SK-N-SH (cell line): Measurements from ENCODE around the gene CBX8. TPM values are rescaled to one million over a fixed set of nuclear protein-coding genes. Genes with fewer than 3 reads are reported as not detected.

Source experiments
- CTCF ChIA-PET: fragments of 300-600, 350-600 bp; formaldehyde crosslinking; extraction: SDS; loops from one replicate; lab custom pipeline; 2021; lab: Yijun Ruan, JAX
- POLR2A ChIA-PET: fragments of 350-600 bp; sonication (Branson Sonifier 250); formaldehyde crosslinking; extraction: SDS; loops from one replicate; lab custom pipeline; 2020; ENCODE audit warnings: antibody characterized with exemption, inconsistent platforms; lab: Yijun Ruan, JAX
- DNase-seq: peaks from one replicate; pipeline ENCODE4 v3.0.0; 2012
- H2AFZ ChIP-seq: fragments of 200-600 bp; sonication (generic); 2 replicates; pipeline ENCODE4 v1.8.1; 2016; ENCODE audit warnings: antibody characterized with exemption, mild to moderate bottlenecking, low read depth
- H3F3A ChIP-seq: fragments of 200-600 bp; sonication (generic); replicated peaks from 2 replicates; pipeline ENCODE3; 2016; ENCODE audit warnings: antibody characterized with exemption, mild to moderate bottlenecking; ENCODE audit not compliant: insufficient read depth
- H3K27ac ChIP-seq, 2 experiments: fragments of 200-500 bp in 1 of 2; fragments of 200-600 bp in 1 of 2; sonication (Bioruptor generic) in 1 of 2; sonication (generic), shearing (Covaris generic) in 1 of 2; 2 replicates each; pipeline versions ENCODE4 v1.5.1 to v1.6.1; 2014 to 2016; ENCODE audit warnings: low read depth in 2 of 2, inconsistent platforms in 1 of 2, low read length in 1 of 2, mild to moderate bottlenecking in 1 of 2, mixed read lengths in 1 of 2
- H3K27me3 ChIP-seq: fragments of 200-600 bp; sonication (generic), shearing (Covaris generic); 2 replicates; pipeline ENCODE4 v1.6.1; 2016; ENCODE audit warnings: mixed run types; ENCODE audit not compliant: insufficient read depth
- H3K36me3 ChIP-seq, 2 experiments: fragments of 200-500 bp in 1 of 2; fragments of 200-600 bp in 1 of 2; sonication (Bioruptor generic) in 1 of 2; sonication (generic) in 1 of 2; replicated peaks in 1 of 2; 2 replicates each; pipeline versions ENCODE3 to v1.5.1; 2014 to 2016; ENCODE audit warnings: low read length in 1 of 2, mild to moderate bottlenecking in 1 of 2; ENCODE audit not compliant: insufficient read depth in 2 of 2, control insufficient read depth in 1 of 2
- H3K4me1 ChIP-seq, 2 experiments: fragments of 200-500 bp in 1 of 2; fragments of 200-600 bp in 1 of 2; sonication (Bioruptor generic) in 1 of 2; sonication (generic), shearing (Covaris generic) in 1 of 2; 2 replicates each; pipeline versions ENCODE4 v1.5.1 to v1.6.1; 2014 to 2016; ENCODE audit warnings: low read depth in 1 of 2, low read length in 1 of 2, mixed run types in 1 of 2; ENCODE audit not compliant: insufficient read depth in 2 of 2, control insufficient read depth in 1 of 2
- H3K4me2 ChIP-seq: fragments of 200-600 bp; sonication (generic), shearing (Covaris generic); 2 replicates; pipeline ENCODE4 v1.6.1; 2017; ENCODE audit warnings: mixed run types
- H3K4me3 ChIP-seq, 2 experiments: fragments of 200-500 bp in 1 of 2; fragments of 200-600 bp in 1 of 2; sonication (Bioruptor generic) in 1 of 2; sonication (generic), shearing (Covaris generic) in 1 of 2; 2 replicates each; pipeline versions ENCODE4 v1.5.1 to v1.8.1; 2014 to 2016; ENCODE audit warnings: low read depth in 2 of 2, inconsistent platforms in 1 of 2, low read length in 1 of 2, mild to moderate bottlenecking in 1 of 2, mixed read lengths in 1 of 2, moderate library complexity in 1 of 2
- H3K79me2 ChIP-seq: fragments of 200-600 bp; sonication (generic); 2 replicates; pipeline ENCODE4 v1.8.1; 2017; ENCODE audit warnings: mild to moderate bottlenecking; ENCODE audit not compliant: insufficient read depth
- H3K9ac ChIP-seq: fragments of 200-600 bp; sonication (generic); 2 replicates; pipeline ENCODE4 v1.6.1; 2017; ENCODE audit warnings: mixed run types
- H3K9me2 ChIP-seq: fragments of 200-600 bp; sonication (generic); 2 replicates; pipeline ENCODE4 v1.6.1; 2017; ENCODE audit warnings: mixed run types
- H3K9me3 ChIP-seq: fragments of 200-600 bp; sonication (generic); 2 replicates; pipeline ENCODE4 v1.6.1; 2017; ENCODE audit warnings: mixed run types, mild to moderate bottlenecking, moderate library complexity
- H4K20me1 ChIP-seq: fragments of 200-600 bp; sonication (generic); 2 replicates; pipeline ENCODE4 v1.6.1; 2017; ENCODE audit warnings: mild to moderate bottlenecking, mixed run types; ENCODE audit not compliant: insufficient read depth
- CHD2 ChIP-seq: fragments of 150-350 bp; IDR thresholded peaks from 2 replicates; pipeline ENCODE4 v1.6.1; 2018; ENCODE audit warnings: low read length; ENCODE audit not compliant: partially characterized antibody
- CTCF ChIP-seq: fragments of 200-600 bp; sonication (generic); IDR thresholded peaks from 2 replicates; pipeline ENCODE4 v1.6.1; 2017; ENCODE audit warnings: antibody characterized with exemption, mild to moderate bottlenecking, moderate library complexity
- EZH2phosphoT487 ChIP-seq: fragments of 200-600 bp; sonication (generic); IDR thresholded peaks from 2 replicates; pipeline ENCODE4 v1.6.1; 2017; ENCODE audit warnings: low read depth, mixed run types, mild to moderate bottlenecking, antibody characterized with exemption, moderate library complexity, borderline replicate concordance
- FOXJ3 ChIP-seq: sonication (generic); formaldehyde crosslinking; IDR thresholded peaks from 2 replicates; pipeline ENCODE4 v1.5.1; 2020; ENCODE audit warnings: mild to moderate bottlenecking, missing genetic modification reagents
- FOXM1 ChIP-seq: IDR thresholded peaks from 2 replicates; pipeline ENCODE4 v1.4.0; 2012; ENCODE audit warnings: low read depth, mild to moderate bottlenecking
- GABPA ChIP-seq: IDR thresholded peaks from 2 replicates; pipeline ENCODE4 v1.4.0; 2012; ENCODE audit warnings: low read depth, mild to moderate bottlenecking
- GATA2 ChIP-seq: sonication (generic); formaldehyde crosslinking; IDR thresholded peaks from 2 replicates; pipeline ENCODE4 v1.5.0; 2020; ENCODE audit warnings: mild to moderate bottlenecking, missing genetic modification reagents
- JUND ChIP-seq: IDR thresholded peaks from 2 replicates; pipeline ENCODE4 v1.4.0; 2012
- MEF2A ChIP-seq: IDR thresholded peaks from 2 replicates; pipeline ENCODE4 v1.4.0; 2012; ENCODE audit warnings: low read depth, borderline replicate concordance
- MXI1 ChIP-seq: IDR thresholded peaks from 2 replicates; pipeline ENCODE4 v1.6.1; 2012; ENCODE audit warnings: mild to moderate bottlenecking, low read depth, low read length, improper control_type of control experiment
- PBX3 ChIP-seq: IDR thresholded peaks from 2 replicates; pipeline ENCODE4; 2012
- RCOR1 ChIP-seq: fragments of 150-350 bp; IDR thresholded peaks from 2 replicates; pipeline ENCODE4 v1.6.1; 2017; ENCODE audit warnings: antibody characterized with exemption, low read length
- RFX5 ChIP-seq: IDR thresholded peaks from 2 replicates; pipeline ENCODE4 v1.6.1; 2012; ENCODE audit warnings: mild to moderate bottlenecking, improper control_type of control experiment, low read length
- RXRA ChIP-seq: IDR thresholded peaks from 2 replicates; pipeline ENCODE4 v1.4.0; 2012; ENCODE audit warnings: low read depth, mild to moderate bottlenecking, borderline replicate concordance
- SMC3 ChIP-seq: IDR thresholded peaks from 2 replicates; pipeline ENCODE4 v1.6.1; 2012; ENCODE audit warnings: low read depth, low read length, improper control_type of control experiment
- TEAD4 ChIP-seq: IDR thresholded peaks from 2 replicates; pipeline ENCODE4 v1.4.0; 2012; ENCODE audit warnings: mild to moderate bottlenecking, borderline replicate concordance; ENCODE audit not compliant: insufficient read depth
- USF2 ChIP-seq: fragments of 150-350 bp; IDR thresholded peaks from 2 replicates; pipeline ENCODE4 v1.6.1; 2017; ENCODE audit warnings: antibody characterized with exemption, low read length, low read depth, borderline replicate concordance
- WGBS: methylation state at CpG from one replicate; pipeline ENCODE4 v1.1.6; 2017; ENCODE audit warnings: low lambda C conversion rate; 5-methylcytosine and 5-hydroxymethylcytosine counted together
- polyA plus RNA-seq, 3 experiments: library from polyadenylated mRNA; depleted of rRNA; stranded (reverse); fragments of >200 nt; gene quantifications; 2 replicates each; pipeline ENCODE4 v1.2.3, GENCODE V29; 2012
- TF ChIP-seq, protein P1 (sequence below): IDR thresholded peaks from 2 replicates; pipeline ENCODE4 v1.4.0; 2012; ENCODE audit warnings: low read depth, borderline replicate concordance
- TF ChIP-seq, protein P2 (sequence below): fragments of 150-350 bp; IDR thresholded peaks from 2 replicates; pipeline ENCODE4 v1.6.1; 2016; ENCODE audit warnings: mild to moderate bottlenecking, low read depth, low read length

Gene CBX8
- polyA plus RNA-seq, 1 of the 3 experiments (the other 2 are of a cell fraction) = 2.9 TPM

DNA sequence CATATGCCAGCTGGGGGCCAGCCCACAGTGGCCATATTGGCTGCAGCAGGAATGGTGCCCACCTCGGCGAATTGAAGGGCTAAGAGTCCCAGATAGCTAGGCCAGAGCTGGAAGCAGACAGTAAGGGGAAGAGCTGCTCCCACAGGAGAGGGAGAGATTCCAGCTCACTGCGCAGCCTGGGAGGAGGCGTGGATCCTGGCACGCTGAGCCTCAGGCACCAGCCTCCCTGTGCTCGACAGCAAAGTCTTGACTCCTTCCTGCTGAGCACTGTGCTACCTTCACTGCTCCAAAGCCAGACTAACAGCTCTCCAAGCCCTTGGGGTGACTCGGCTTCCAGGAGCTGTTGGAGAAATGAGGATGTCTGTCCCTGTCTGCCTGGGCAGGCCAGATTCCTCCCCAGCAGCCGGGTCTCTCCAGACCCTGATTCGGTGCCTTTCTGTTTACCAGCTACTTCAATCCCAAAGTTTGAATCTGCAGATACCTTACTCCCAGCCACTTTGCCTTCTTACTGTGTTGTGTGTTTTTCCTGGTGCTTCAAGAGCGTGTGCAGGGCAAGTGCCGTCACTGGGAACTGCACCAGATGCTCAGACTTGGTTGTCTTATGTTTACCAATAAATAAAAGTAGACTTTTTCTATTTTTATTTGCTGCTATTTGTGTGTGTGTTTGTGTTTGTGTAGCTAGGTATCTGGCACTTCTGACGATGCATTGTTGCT is 9.8 kb downstream of the CBX8 start:
- Histone ChIP-seq H3K9me2 (no peaks in the 10 kb centered on the region), H2AFZ (no peak overlapping the region), H3K9me3 (no peaks in the 10 kb centered on the region), H4K20me1 (peaks cover 15% of the 10 kb centered on the region; the same call in 1 of the 2 replicates), H3K4me2 (no peak overlapping the region), H3K27ac (peak overlapping the region in 1 of 2 experiments; percentile 47; a peak in 1 of 4 replicates), H3K79me2 (0 out of 2 replicates have a peak, but pooled peaks cover 2% of the 10 kb centered on the region), H3K9ac (no peak overlapping the region), H3K4me3 (no peak overlapping the region), H3K36me3 (peaks cover 4 to 31% of the 10 kb centered on the region in 2 experiments), H3F3A (peaks cover 12% of the 10 kb centered on the region), H3K4me1 (peaks cover 0 to 38% of the 10 kb centered on the region in 2 experiments; a peak in 2 of 4 replicates), H3K27me3 (no peaks in the 10 kb centered on the region)
- ChIA-PET CTCF (interaction anchor here (0.8 to 2.1 kb wide), 5 partner anchors 9 to 45 kb away, joined by 3 to 16 read pairs (median 9); partner anchors contain the start of gene CBX2), POLR2A (interaction anchor here (1.2 to 1.6 kb wide), 3 partner anchors 8 to 44 kb away, joined by 4 to 10 read pairs (median 9); partner anchors contain the start of genes CBX2 and CBX8)
- no peak for DNase-seq
- 85% methylated on average over 12 of the region's 12 CpGs for WGBS
- no peak for TF ChIP-seq CHD2
- no peak for TF ChIP-seq EZH2phosphoT487
- no peak for TF ChIP-seq RFX5
- no peak for TF ChIP-seq MEF2A
- no peak for TF ChIP-seq RCOR1
- no peak for TF ChIP-seq CTCF
- TF ChIP-seq GABPA = no peak
- TF ChIP-seq FOXJ3 (CRISPR knock-in tag) = no peak
- no peak for TF ChIP-seq SMC3
- TF ChIP-seq, protein P1, sequence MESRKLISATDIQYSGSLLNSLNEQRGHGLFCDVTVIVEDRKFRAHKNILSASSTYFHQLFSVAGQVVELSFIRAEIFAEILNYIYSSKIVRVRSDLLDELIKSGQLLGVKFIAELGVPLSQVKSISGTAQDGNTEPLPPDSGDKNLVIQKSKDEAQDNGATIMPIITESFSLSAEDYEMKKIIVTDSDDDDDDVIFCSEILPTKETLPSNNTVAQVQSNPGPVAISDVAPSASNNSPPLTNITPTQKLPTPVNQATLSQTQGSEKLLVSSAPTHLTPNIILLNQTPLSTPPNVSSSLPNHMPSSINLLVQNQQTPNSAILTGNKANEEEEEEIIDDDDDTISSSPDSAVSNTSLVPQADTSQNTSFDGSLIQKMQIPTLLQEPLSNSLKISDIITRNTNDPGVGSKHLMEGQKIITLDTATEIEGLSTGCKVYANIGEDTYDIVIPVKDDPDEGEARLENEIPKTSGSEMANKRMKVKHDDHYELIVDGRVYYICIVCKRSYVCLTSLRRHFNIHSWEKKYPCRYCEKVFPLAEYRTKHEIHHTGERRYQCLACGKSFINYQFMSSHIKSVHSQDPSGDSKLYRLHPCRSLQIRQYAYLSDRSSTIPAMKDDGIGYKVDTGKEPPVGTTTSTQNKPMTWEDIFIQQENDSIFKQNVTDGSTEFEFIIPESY = no peak
- no peak for TF ChIP-seq RXRA
- TF ChIP-seq, protein P2, sequence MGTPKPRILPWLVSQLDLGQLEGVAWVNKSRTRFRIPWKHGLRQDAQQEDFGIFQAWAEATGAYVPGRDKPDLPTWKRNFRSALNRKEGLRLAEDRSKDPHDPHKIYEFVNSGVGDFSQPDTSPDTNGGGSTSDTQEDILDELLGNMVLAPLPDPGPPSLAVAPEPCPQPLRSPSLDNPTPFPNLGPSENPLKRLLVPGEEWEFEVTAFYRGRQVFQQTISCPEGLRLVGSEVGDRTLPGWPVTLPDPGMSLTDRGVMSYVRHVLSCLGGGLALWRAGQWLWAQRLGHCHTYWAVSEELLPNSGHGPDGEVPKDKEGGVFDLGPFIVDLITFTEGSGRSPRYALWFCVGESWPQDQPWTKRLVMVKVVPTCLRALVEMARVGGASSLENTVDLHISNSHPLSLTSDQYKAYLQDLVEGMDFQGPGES = no peak
- TF ChIP-seq TEAD4 = no peak
- no peak for TF ChIP-seq GATA2 (CRISPR knock-in tag)
- TF ChIP-seq JUND = no peak
- TF ChIP-seq USF2 = no peak
- TF ChIP-seq MXI1 = no peak
- no peak for TF ChIP-seq FOXM1
- no peak for TF ChIP-seq PBX3
